ENCODE data around the gene HOXB13.

DNA sequence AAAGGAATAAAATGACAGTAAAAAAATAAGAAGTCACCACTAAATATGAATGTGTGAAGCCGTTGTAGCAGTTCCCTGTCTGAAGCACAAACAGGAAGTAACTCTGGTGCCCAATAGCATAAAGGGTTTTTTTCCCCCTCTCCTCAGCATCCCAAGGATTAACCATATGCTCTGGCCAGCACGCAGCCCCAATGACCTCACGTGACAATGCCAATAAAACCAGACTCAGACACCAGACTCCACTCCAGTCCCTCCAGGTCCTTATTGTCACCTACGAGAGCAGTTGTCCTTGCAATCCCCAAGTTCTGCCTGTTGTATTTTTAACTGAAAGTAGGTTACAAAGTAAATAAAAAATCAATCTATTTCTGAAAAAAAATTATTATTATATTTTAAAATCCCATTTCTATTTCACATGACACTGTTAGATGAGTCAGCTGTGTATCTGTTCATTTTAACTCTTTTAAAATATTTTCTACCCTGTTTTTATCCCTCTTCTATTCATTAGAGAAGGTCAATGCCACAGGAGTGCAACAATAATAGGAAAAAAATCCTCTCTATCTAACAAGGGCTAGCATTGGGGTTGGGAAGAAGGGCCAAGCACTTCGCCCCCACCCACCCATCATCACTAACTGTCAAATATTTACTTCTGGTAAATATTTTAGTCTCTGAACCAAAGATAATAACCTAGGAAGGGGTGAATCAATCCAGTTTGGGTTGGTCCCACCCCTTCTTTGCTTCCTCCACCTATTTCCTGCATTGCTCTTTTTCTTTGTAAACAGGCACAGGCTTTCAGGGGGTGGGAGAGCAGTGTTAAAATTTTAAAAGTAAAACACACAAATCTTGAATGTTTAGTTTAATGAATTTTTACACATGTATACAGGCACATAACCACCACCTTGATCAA, 12.8 kb downstream of the HOXB13 start:
- TF ChIP-seq, protein P1, sequence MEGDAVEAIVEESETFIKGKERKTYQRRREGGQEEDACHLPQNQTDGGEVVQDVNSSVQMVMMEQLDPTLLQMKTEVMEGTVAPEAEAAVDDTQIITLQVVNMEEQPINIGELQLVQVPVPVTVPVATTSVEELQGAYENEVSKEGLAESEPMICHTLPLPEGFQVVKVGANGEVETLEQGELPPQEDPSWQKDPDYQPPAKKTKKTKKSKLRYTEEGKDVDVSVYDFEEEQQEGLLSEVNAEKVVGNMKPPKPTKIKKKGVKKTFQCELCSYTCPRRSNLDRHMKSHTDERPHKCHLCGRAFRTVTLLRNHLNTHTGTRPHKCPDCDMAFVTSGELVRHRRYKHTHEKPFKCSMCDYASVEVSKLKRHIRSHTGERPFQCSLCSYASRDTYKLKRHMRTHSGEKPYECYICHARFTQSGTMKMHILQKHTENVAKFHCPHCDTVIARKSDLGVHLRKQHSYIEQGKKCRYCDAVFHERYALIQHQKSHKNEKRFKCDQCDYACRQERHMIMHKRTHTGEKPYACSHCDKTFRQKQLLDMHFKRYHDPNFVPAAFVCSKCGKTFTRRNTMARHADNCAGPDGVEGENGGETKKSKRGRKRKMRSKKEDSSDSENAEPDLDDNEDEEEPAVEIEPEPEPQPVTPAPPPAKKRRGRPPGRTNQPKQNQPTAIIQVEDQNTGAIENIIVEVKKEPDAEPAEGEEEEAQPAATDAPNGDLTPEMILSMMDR (IDR thresholded peaks at IDR 0.05) = no peak
- TF ChIP-seq POLR2A (IDR thresholded peaks at IDR 0.05) (no peak), POLR2AphosphoS5 (IDR thresholded peaks at IDR 0.05; ENCODE audit: insufficient read depth in 1 of 2, low read depth in 1 of 2) (no peak)
